SHP77 treated with DMSO at 0.1 percent for 48 hours (cell line): ENCODE results near the gene RAP1GDS1.

Source experiments
- DNase-seq: peaks from one replicate; lab custom pipeline; 2025; lab: John Stamatoyannopoulos, UW

Gene RAP1GDS1

GRCh38 chr4:98260579-98261404, at the start of gene RAP1GDS1:
Gene RAP1GDS1 (plus strand): TSS chr4:98261384. CDS start chr4:98261566, 182 bp downstream.
- DNase-seq = no peak

- no peak for DNase-seq
These were observed 38.9 kb upstream of the RAP1GDS1 start for GRCh38 chr4:98222306-98222705.

- DNase-seq = no peak
These were observed 34.8 kb upstream of the RAP1GDS1 start for GRCh38 chr4:98226396-98226795.

- no peak for DNase-seq
These were observed 30.2 kb upstream of the RAP1GDS1 start for GRCh38 chr4:98230961-98231360.

- no peak for DNase-seq
These were observed 29.0 kb upstream of the RAP1GDS1 start for GRCh38 chr4:98232202-98232601.

- DNase-seq = no peak
These were observed 24.0 kb upstream of the RAP1GDS1 start for GRCh38 chr4:98237204-98237603.

- no peak for DNase-seq
These were observed 19.1 kb upstream of the RAP1GDS1 start for GRCh38 chr4:98242063-98242462.

- DNase-seq = no peak
These were observed 18.6 kb upstream of the RAP1GDS1 start for GRCh38 chr4:98242538-98242937.

GRCh38 chr4:98245226-98245625, 16.0 kb upstream of the RAP1GDS1 start:
- no peak for DNase-seq

- DNase-seq = no peak
These were observed 12.2 kb upstream of the RAP1GDS1 start for GRCh38 chr4:98248934-98249333.

GRCh38 chr4:98249831-98250230, 11.4 kb upstream of the RAP1GDS1 start:
- DNase-seq = no peak

- DNase-seq = no peak
These were observed 7.7 kb upstream of the RAP1GDS1 start for GRCh38 chr4:98253499-98253898.

GRCh38 chr4:98260047-98260578, 1.1 kb upstream of the RAP1GDS1 start:
- DNase-seq = no peak

- DNase-seq = no peak
These were observed 464 bp downstream of the RAP1GDS1 start for GRCh38 chr4:98261405-98262291.

- DNase-seq = no peak
These were observed 1.2 kb downstream of the RAP1GDS1 start for GRCh38 chr4:98262431-98262830.

- no peak for DNase-seq
These were observed 6.3 kb downstream of the RAP1GDS1 start for GRCh38 chr4:98267498-98267897.

- no peak for DNase-seq
These were observed 14.0 kb downstream of the RAP1GDS1 start for GRCh38 chr4:98275145-98275544.

GRCh38 chr4:98283219-98284189, 22.3 kb downstream of the RAP1GDS1 start:
- no peak for DNase-seq

- DNase-seq = no peak
These were observed 23.5 kb downstream of the RAP1GDS1 start for GRCh38 chr4:98284640-98285046.

GRCh38 chr4:98285676-98286075, 24.5 kb downstream of the RAP1GDS1 start:
- no peak for DNase-seq

GRCh38 chr4:98287328-98287727, 26.1 kb downstream of the RAP1GDS1 start:
- no peak for DNase-seq
